Gastrocnemius medialis (tissue), 4 donors: Measurements from ENCODE around the gene LHX1.

Experiments
- POLR2A ChIP-seq, 2 donors: fragments of 450-650 bp; IDR thresholded peaks; one replicate each; pipeline ENCODE4 v1.6.1; 2017; ENCODE audit warnings: antibody characterized with exemption in 2 of 2, mild to moderate bottlenecking in 2 of 2, moderate library complexity in 2 of 2
- TF ChIP-seq, protein P1 (sequence below), 5 experiments: fragments of 450-650 bp in 3 of 5; fragments of 200-600 bp in 2 of 5; sonication (generic) in 2 of 5; IDR thresholded peaks in 4 of 5; conservative IDR thresholded peaks in 1 of 5; 1 replicate in 4 of 5; 2 replicates in 1 of 5; pipeline ENCODE4 v1.5.1; 2016 to 2019; ENCODE audit warnings: antibody characterized with exemption in 5 of 5, mild to moderate bottlenecking in 3 of 5, moderate library complexity in 3 of 5

DNA sequence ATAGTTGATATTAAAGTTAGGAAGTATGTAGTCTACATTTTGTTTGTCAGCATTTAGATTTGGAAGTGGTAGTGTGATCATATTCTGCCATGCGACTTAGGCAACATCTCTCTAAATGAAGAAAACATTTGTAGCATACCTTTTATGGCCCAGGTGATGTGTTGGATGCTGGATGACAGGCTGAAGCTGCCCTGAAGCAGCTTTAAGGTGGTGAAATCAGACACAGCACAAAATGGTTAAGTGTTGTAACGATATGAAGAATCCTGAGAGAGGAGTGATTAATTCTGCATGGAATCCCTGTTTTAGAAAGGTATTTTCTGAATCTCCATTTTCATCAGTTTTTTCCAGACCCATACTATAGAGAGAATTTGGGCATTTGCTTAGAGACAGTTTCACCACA lies 39.8 kb downstream of the LHX1 start:
- TF ChIP-seq, protein P1, sequence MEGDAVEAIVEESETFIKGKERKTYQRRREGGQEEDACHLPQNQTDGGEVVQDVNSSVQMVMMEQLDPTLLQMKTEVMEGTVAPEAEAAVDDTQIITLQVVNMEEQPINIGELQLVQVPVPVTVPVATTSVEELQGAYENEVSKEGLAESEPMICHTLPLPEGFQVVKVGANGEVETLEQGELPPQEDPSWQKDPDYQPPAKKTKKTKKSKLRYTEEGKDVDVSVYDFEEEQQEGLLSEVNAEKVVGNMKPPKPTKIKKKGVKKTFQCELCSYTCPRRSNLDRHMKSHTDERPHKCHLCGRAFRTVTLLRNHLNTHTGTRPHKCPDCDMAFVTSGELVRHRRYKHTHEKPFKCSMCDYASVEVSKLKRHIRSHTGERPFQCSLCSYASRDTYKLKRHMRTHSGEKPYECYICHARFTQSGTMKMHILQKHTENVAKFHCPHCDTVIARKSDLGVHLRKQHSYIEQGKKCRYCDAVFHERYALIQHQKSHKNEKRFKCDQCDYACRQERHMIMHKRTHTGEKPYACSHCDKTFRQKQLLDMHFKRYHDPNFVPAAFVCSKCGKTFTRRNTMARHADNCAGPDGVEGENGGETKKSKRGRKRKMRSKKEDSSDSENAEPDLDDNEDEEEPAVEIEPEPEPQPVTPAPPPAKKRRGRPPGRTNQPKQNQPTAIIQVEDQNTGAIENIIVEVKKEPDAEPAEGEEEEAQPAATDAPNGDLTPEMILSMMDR (IDR thresholded peaks at IDR 0.05 in 4 of 5, conservative IDR thresholded peaks at IDR 0.05 in 1 of 5), result no peak
- no peak for TF ChIP-seq POLR2A (IDR thresholded peaks at IDR 0.05)
